Measurements from ENCODE around the gene FBF1. TPM values are rescaled to one million over a fixed set of nuclear protein-coding genes. Genes with fewer than 3 reads are reported as not detected.
A peak's percentile ranks its signal among the peaks of the same experiment; 100 is the strongest.

The FBF1 gene
- polyA plus RNA-seq, 1 donor from 2014 or later, result 13.5 TPM

DNA sequence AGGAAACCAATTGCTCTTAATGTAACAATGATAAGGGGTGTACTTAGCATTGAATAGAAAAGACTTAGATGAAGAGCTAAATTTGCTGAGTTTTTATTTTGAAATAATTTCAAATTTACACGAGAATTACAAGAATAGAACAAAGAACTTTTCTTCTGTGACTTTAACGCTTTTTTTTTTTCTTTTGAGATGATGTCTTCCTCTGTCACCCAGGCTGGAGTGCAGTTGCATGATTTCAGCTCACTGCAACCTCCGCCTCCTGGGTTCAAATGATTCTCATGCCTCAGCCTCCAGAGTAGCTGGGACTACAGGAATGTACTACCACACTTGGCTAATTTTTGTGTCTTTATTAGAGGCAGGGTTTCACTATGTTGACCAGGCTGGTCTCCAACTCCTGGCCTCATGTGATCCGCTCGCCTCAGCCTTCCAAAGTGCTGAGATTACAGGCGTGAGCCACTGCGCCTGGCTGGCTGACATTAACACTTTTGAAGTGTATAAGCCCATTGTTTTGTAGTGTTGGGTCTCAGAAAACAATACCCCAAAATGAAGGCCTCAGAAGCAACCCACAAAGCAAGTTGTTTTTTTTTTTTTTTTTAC lies 40.3 kb upstream of the FBF1 start:
- no peaks in the 10 kb centered on the region for H3K36me3 ChIP-seq (ENCODE audit: insufficient read depth, low read length)
- H3K27me3 ChIP-seq (ENCODE audit: insufficient read depth, low read depth, low read length), result no peaks in the 10 kb centered on the region
- H3K4me3 ChIP-seq (ENCODE audit: low read length), result no peak overlapping the region
- H3K79me2 ChIP-seq (replicated peaks; ENCODE audit: insufficient read depth, low read length), result peaks cover 23% of the 10 kb centered on the region
- H3F3A ChIP-seq (ENCODE audit: insufficient read depth, low read length, poor library complexity, severe bottlenecking), result peaks cover 3% of the 10 kb centered on the region
- no peak overlapping the region for H3K4me2 ChIP-seq (ENCODE audit: low read length)
- H3K9ac ChIP-seq (ENCODE audit: low read length), result no peak overlapping the region
- H3K27ac ChIP-seq (ENCODE audit: low read length), result no peak overlapping the region
- H3K9me2 ChIP-seq (ENCODE audit: insufficient read depth, low read length), result no peaks in the 10 kb centered on the region
- no peaks in the 10 kb centered on the region for H3K9me3 ChIP-seq (ENCODE audit: low read length)
- H4K20me1 ChIP-seq (ENCODE audit: insufficient read depth), result no peaks in the 10 kb centered on the region
- TF ChIP-seq, protein P1, sequence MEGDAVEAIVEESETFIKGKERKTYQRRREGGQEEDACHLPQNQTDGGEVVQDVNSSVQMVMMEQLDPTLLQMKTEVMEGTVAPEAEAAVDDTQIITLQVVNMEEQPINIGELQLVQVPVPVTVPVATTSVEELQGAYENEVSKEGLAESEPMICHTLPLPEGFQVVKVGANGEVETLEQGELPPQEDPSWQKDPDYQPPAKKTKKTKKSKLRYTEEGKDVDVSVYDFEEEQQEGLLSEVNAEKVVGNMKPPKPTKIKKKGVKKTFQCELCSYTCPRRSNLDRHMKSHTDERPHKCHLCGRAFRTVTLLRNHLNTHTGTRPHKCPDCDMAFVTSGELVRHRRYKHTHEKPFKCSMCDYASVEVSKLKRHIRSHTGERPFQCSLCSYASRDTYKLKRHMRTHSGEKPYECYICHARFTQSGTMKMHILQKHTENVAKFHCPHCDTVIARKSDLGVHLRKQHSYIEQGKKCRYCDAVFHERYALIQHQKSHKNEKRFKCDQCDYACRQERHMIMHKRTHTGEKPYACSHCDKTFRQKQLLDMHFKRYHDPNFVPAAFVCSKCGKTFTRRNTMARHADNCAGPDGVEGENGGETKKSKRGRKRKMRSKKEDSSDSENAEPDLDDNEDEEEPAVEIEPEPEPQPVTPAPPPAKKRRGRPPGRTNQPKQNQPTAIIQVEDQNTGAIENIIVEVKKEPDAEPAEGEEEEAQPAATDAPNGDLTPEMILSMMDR (IDR thresholded peaks at IDR 0.05; ENCODE audit: poor library complexity, severe bottlenecking), result no peak
- TF ChIP-seq POLR2AphosphoS5 (IDR thresholded peaks at IDR 0.05), result no peak
- no peak for TF ChIP-seq MXI1 (conservative IDR thresholded peaks at IDR 0.05; ENCODE audit: poor library complexity, severe bottlenecking)
- TF ChIP-seq, protein P2, sequence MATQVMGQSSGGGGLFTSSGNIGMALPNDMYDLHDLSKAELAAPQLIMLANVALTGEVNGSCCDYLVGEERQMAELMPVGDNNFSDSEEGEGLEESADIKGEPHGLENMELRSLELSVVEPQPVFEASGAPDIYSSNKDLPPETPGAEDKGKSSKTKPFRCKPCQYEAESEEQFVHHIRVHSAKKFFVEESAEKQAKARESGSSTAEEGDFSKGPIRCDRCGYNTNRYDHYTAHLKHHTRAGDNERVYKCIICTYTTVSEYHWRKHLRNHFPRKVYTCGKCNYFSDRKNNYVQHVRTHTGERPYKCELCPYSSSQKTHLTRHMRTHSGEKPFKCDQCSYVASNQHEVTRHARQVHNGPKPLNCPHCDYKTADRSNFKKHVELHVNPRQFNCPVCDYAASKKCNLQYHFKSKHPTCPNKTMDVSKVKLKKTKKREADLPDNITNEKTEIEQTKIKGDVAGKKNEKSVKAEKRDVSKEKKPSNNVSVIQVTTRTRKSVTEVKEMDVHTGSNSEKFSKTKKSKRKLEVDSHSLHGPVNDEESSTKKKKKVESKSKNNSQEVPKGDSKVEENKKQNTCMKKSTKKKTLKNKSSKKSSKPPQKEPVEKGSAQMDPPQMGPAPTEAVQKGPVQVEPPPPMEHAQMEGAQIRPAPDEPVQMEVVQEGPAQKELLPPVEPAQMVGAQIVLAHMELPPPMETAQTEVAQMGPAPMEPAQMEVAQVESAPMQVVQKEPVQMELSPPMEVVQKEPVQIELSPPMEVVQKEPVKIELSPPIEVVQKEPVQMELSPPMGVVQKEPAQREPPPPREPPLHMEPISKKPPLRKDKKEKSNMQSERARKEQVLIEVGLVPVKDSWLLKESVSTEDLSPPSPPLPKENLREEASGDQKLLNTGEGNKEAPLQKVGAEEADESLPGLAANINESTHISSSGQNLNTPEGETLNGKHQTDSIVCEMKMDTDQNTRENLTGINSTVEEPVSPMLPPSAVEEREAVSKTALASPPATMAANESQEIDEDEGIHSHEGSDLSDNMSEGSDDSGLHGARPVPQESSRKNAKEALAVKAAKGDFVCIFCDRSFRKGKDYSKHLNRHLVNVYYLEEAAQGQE (IDR thresholded peaks at IDR 0.05; ENCODE audit: borderline replicate concordance), result no peak
- TF ChIP-seq RAD21 (conservative IDR thresholded peaks at IDR 0.05), result no peak
- no peak for TF ChIP-seq TAF1 (IDR thresholded peaks at IDR 0.05; ENCODE audit: low read depth)
- TF ChIP-seq SMC3 (conservative IDR thresholded peaks at IDR 0.05; ENCODE audit: poor library complexity), result no peak
- TF ChIP-seq EP300 (conservative IDR thresholded peaks at IDR 0.05; ENCODE audit: poor library complexity, severe bottlenecking), result no peak
- no peak for TF ChIP-seq EZH2 (IDR thresholded peaks at IDR 0.05; ENCODE audit: borderline replicate concordance, insufficient read depth, low read length, poor library complexity, severe bottlenecking)
- no peak overlapping the region for H2AFZ ChIP-seq (ENCODE audit: low read depth, low read length)

DNA sequence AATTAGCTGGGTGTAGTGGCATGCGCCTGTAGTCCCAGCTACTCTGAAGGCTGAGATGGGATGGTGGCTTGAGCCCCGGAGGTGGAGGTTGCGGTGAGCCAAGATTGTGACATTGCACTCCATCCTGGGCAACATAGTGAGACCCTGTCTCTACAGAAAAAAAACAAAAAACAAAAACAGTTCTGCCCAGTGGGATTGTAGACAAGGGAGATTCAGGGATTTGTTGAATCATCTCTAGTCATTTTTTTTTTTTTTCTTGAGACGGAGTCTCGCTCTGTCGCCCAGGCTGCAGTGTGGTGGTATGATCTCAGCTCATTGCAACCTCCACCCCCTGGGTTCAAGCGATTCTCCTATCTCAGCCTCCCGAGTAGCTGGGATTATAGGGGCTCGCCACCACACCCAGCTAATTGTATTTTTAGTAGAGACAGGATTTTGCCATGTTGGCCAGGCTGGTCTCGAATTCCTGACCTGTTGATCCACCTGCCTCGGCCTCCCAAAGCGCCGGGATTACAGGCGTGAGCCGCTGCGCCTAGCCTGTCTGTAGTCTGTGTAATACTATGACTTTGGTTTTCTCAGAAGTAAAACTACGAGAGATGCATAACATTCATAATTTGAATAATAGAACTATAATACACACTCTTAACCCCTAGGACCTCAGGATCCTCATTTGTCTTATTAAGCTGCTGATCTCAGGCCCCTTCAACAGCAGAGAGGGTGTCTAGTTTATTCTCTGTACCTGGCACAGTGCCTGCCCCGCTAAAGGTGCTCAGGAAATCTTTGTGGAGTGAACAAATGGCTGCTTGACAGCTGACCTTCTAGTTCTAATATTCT lies 39.6 kb upstream of the FBF1 start:
- peaks cover 3% of the 10 kb centered on the region for H3F3A ChIP-seq (ENCODE audit: insufficient read depth, low read length, poor library complexity, severe bottlenecking)
- no peaks in the 10 kb centered on the region for H3K36me3 ChIP-seq (ENCODE audit: insufficient read depth, low read length)
- H2AFZ ChIP-seq (ENCODE audit: low read depth, low read length), result peak overlapping the region; percentile 90
- H3K27ac ChIP-seq (ENCODE audit: low read length), result peak overlapping the region; percentile 99
- H3K27me3 ChIP-seq (ENCODE audit: insufficient read depth, low read depth, low read length), result no peaks in the 10 kb centered on the region
- H3K9me3 ChIP-seq (ENCODE audit: low read length), result no peaks in the 10 kb centered on the region
- H3K4me2 ChIP-seq (ENCODE audit: low read length), result peak overlapping the region; percentile 71
- no peak for TF ChIP-seq EP300 (conservative IDR thresholded peaks at IDR 0.05; ENCODE audit: poor library complexity, severe bottlenecking)
- TF ChIP-seq RAD21 (conservative IDR thresholded peaks at IDR 0.05), result no peak
- no peak for TF ChIP-seq MXI1 (conservative IDR thresholded peaks at IDR 0.05; ENCODE audit: poor library complexity, severe bottlenecking)
- no peak for TF ChIP-seq SMC3 (conservative IDR thresholded peaks at IDR 0.05; ENCODE audit: poor library complexity)
- TF ChIP-seq, protein P1 (IDR thresholded peaks at IDR 0.05; ENCODE audit: poor library complexity, severe bottlenecking), result no peak
- no peak for TF ChIP-seq TAF1 (IDR thresholded peaks at IDR 0.05; ENCODE audit: low read depth)
- no peak for TF ChIP-seq POLR2AphosphoS5 (IDR thresholded peaks at IDR 0.05)
- no peak for TF ChIP-seq EZH2 (IDR thresholded peaks at IDR 0.05; ENCODE audit: borderline replicate concordance, insufficient read depth, low read length, poor library complexity, severe bottlenecking)
- peak overlapping the region; percentile 93 for H3K9ac ChIP-seq (ENCODE audit: low read length)
- H4K20me1 ChIP-seq (ENCODE audit: insufficient read depth), result no peaks in the 10 kb centered on the region
- peak overlapping the region; percentile 94 for H3K4me3 ChIP-seq (ENCODE audit: low read length)
- no peaks in the 10 kb centered on the region for H3K9me2 ChIP-seq (ENCODE audit: insufficient read depth, low read length)
- peaks cover 31% of the 10 kb centered on the region for H3K79me2 ChIP-seq (replicated peaks; ENCODE audit: insufficient read depth, low read length)
